Fibroblast of peridontal ligament (primary cell): ENCODE measurements around the gene FOXN1.

Experiments
- DNase-seq: peaks from one replicate; pipeline ENCODE4 v3.0.0-alpha.2; 2010; ENCODE audit errors: extremely low read depth

The FOXN1 gene

GRCh38 chr17:28526381-28526780 lies 20.2 kb downstream of the FOXN1 start:
- DNase-seq, result no peak

GRCh38 chr17:28527181-28527681 lies 21.1 kb downstream of the FOXN1 start:
- DNase-seq, result no peak

- DNase-seq, result no peak
Observed at GRCh38 chr17:28527859-28528258, 21.7 kb downstream of the FOXN1 start.

- DNase-seq, result no peak
Observed at GRCh38 chr17:28528327-28529012, 22.3 kb downstream of the FOXN1 start.

GRCh38 chr17:28529013-28529400 lies 22.9 kb downstream of the FOXN1 start:
- DNase-seq, result no peak

- DNase-seq, result no peak
Observed at GRCh38 chr17:28530250-28530649, 24.1 kb downstream of the FOXN1 start.

GRCh38 chr17:28530926-28531325 lies 24.8 kb downstream of the FOXN1 start:
- no peak for DNase-seq

- DNase-seq, result no peak
Observed at GRCh38 chr17:28532050-28532960, 26.2 kb downstream of the FOXN1 start.

- no peak for DNase-seq
Observed at GRCh38 chr17:28533091-28533807, 27.1 kb downstream of the FOXN1 start.

- no peak for DNase-seq
Observed at GRCh38 chr17:28534740-28535375, 28.7 kb downstream of the FOXN1 start.

GRCh38 chr17:28536532-28537218 lies 30.5 kb downstream of the FOXN1 start:
- no peak for DNase-seq

- DNase-seq, result no peak
Observed at GRCh38 chr17:28537219-28537610, 31.1 kb downstream of the FOXN1 start.

GRCh38 chr17:28538296-28538895 lies 32.2 kb downstream of the FOXN1 start:
- DNase-seq, result no peak

- no peak for DNase-seq
Observed at GRCh38 chr17:28540231-28540630, 34.1 kb downstream of the FOXN1 start.

GRCh38 chr17:28541439-28541838 lies 35.3 kb downstream of the FOXN1 start:
- no peak for DNase-seq

GRCh38 chr17:28544402-28545140 lies 38.4 kb downstream of the FOXN1 start:
- DNase-seq, result no peak

GRCh38 chr17:28545141-28545503 lies 39.0 kb downstream of the FOXN1 start:
- no peak for DNase-seq

GRCh38 chr17:28545787-28546415 lies 39.8 kb downstream of the FOXN1 start:
- no peak for DNase-seq

GRCh38 chr17:28547096-28547622 lies 41.0 kb downstream of the FOXN1 start:
- no peak for DNase-seq
